Choroid plexus epithelial cell (primary cell): ENCODE measurements around the gene MPDZ.

Experiments used
- DNase-seq: peaks from one replicate; pipeline ENCODE4 v3.0.0-alpha.2; 2010; ENCODE audit warnings: low read depth
- H3K4me3 ChIP-seq: 2 replicates; pipeline ENCODE4 v1.5.1; 2011; ENCODE audit warnings: low read depth, mild to moderate bottlenecking, control low read depth, low read length, moderate library complexity
- CTCF ChIP-seq: conservative IDR thresholded peaks from 2 replicates; pipeline ENCODE4 v1.5.1; 2011; ENCODE audit warnings: low read depth, mild to moderate bottlenecking, control low read depth, inconsistent platforms, low read length, moderate library complexity

MPDZ gene

GRCh38 chr9:13118313-13118712 lies 161.2 kb downstream of the MPDZ start:
- no peak for DNase-seq
- no peak for TF ChIP-seq CTCF
- H3K4me3 ChIP-seq: no peak overlapping the region

GRCh38 chr9:13116292-13116691 lies 163.2 kb downstream of the MPDZ start:
- H3K4me3 ChIP-seq: no peak overlapping the region
- peak; percentile 25 for DNase-seq
- TF ChIP-seq CTCF: no peak

- TF ChIP-seq CTCF: no peak
- peak; percentile 36 for DNase-seq
- no peak overlapping the region for H3K4me3 ChIP-seq
Measured at GRCh38 chr9:13113751-13114150, 165.7 kb downstream of the MPDZ start.

- no peak overlapping the region for H3K4me3 ChIP-seq
- TF ChIP-seq CTCF: no peak
- DNase-seq: peak; percentile 64
Measured at GRCh38 chr9:13113216-13113615, 166.3 kb downstream of the MPDZ start.

GRCh38 chr9:13111778-13112177 lies 167.7 kb downstream of the MPDZ start:
- no peak for DNase-seq
- TF ChIP-seq CTCF: no peak
- H3K4me3 ChIP-seq: no peak overlapping the region

GRCh38 chr9:13110766-13111417 lies 168.6 kb downstream of the MPDZ start:
- DNase-seq: peak; percentile 35
- no peak for TF ChIP-seq CTCF
- no peak overlapping the region for H3K4me3 ChIP-seq

GRCh38 chr9:13109781-13110180 lies 169.7 kb downstream of the MPDZ start:
- TF ChIP-seq CTCF: no peak
- no peak overlapping the region for H3K4me3 ChIP-seq
- DNase-seq: no peak
